GM10248 (cell line): Measurements from ENCODE around the gene PGF.

Experiments used
- CTCF ChIA-PET: fragments of 300-600 bp; sonication (Branson Sonifier 250); formaldehyde crosslinking; extraction: SDS; loops from one replicate; lab custom pipeline; 2021; ENCODE audit warnings: antibody characterized with exemption; lab: Yijun Ruan, JAX
- POLR2A ChIA-PET: fragments of 350-650 bp; sonication (Branson Sonifier 250); formaldehyde crosslinking; extraction: SDS; loops from one replicate; lab custom pipeline; 2020; ENCODE audit warnings: antibody characterized with exemption; lab: Yijun Ruan, JAX
- DNase-seq: peaks from one replicate; pipeline ENCODE4 v3.0.0; 2012; ENCODE audit errors: extremely low spot score
- TF ChIP-seq, protein P1 (sequence below): IDR thresholded peaks from 2 replicates; pipeline ENCODE4 v1.5.1; 2012; ENCODE audit warnings: mild to moderate bottlenecking, low read depth; ENCODE audit errors: extremely low read depth, missing control alignments, control extremely low read depth

PGF gene

DNA sequence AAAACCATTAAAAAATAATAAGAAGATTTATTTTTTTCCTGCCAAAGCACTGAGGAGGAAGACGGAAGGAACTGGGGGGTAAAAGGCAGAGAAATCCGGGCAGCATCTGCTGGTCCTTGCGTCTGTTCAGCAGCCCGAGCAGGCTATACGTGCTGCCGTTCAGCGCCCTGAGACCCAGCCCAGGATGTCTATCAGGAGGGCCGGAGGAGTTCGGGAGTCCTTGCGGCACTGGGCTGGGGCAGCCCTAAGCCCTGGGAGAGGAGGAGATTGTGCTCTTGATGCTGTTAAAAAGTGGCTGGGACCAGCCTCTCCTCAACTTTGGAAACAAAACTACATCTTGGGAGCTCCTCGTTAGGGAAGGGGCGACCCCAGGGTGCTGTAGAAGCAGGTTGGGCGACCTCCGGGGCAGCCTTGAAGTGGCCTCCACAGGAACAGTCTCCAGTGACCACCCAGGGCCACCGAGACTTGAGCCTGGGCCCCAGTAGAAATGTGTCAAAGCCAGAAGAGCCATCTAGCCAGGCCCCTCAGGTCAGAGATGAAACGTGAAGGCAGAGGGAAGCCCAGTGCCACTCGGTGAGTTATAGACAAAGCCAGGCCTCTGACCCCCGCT, 14.3 kb downstream of the PGF start:
- TF ChIP-seq, protein P1, sequence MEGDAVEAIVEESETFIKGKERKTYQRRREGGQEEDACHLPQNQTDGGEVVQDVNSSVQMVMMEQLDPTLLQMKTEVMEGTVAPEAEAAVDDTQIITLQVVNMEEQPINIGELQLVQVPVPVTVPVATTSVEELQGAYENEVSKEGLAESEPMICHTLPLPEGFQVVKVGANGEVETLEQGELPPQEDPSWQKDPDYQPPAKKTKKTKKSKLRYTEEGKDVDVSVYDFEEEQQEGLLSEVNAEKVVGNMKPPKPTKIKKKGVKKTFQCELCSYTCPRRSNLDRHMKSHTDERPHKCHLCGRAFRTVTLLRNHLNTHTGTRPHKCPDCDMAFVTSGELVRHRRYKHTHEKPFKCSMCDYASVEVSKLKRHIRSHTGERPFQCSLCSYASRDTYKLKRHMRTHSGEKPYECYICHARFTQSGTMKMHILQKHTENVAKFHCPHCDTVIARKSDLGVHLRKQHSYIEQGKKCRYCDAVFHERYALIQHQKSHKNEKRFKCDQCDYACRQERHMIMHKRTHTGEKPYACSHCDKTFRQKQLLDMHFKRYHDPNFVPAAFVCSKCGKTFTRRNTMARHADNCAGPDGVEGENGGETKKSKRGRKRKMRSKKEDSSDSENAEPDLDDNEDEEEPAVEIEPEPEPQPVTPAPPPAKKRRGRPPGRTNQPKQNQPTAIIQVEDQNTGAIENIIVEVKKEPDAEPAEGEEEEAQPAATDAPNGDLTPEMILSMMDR, result no peak
- DNase-seq, result no peak
- POLR2A ChIA-PET, result interaction anchor here (0.5 kb wide), 1 partner anchor 42 kb away, joined by 3 read pairs; no protein-coding TSS in a partner anchor
- CTCF ChIA-PET, result interaction anchor here (0.6 to 6.1 kb wide), 7 partner anchors 7 to 175 kb away, joined by 3 to 40 read pairs (median 7); partner anchors contain the start of genes PGF and RPS6KL1

DNA sequence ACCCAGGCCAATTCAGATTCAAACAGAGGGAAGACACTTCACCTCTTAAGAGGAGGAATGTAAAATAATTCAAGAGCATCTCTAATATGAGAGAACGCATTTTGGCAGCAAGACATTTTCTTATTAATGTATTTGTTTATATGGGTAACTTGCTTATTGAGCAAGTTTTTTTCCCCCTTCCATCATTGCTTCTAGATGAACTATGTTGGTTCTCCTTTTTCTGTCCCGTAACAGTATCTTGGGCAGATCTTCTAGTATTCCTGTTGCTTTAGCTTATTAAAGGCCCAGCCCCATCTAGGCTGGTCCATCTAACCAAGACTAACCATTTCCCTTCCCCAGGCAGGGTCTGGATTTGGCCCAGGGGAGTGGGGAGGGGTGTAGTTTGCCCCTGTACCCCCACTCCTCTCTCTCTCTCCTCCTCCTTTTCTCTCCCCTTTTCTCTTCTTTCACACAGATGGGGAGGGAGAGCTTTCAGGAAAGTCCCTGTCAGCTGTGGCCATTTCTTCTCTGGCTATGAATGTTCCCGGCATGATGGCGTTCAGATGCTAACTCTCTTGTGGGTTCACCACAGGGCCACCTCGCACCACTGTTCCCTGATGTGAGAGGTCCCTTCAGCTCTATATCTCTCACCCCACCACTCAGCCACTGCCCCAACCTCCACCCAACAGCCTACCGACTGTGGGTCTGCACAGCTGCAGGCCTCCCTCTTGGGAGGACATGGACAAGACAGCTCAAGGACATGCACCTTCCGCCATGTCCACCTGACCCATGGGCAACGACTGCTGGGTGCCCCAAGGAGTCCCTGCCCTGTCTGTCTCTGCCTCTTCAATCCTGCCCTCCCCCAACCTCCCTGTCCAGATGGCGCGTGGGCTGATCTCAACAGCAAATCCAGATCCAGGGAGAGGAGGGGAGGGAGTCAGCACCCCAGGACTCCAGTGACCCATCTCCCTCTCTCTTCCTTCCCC, 16.6 kb downstream of the PGF start:
- ChIA-PET POLR2A (interaction anchor here (0.6 kb wide), 1 partner anchor 38 kb away, joined by 3 read pairs; no protein-coding TSS in a partner anchor), CTCF (interaction anchor here (1.2 to 6.1 kb wide), 7 partner anchors 8 to 150 kb away, joined by 3 to 40 read pairs (median 8); partner anchors contain the start of gene RPS6KL1)
- TF ChIP-seq, protein P1, result no peak
- DNase-seq, result no peak

DNA sequence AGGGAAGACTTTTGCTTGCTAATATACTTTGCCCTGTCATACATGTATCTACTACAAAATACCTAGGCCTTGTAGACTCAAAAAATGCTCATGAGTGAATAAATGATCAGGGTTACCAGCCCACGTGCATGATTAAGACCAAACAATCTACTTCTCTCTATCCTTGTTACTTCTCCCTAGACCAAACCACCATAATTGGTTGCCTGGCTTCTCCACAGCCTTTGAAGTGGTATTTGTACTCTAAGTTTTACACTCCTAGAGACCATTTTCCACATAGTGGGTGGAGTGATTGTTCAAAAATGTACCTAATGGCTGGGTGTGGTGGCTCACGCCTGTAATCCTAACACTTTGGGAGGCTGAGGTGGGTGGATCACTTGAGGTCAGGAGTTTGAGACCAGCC, 18.2 kb downstream of the PGF start:
- TF ChIP-seq, protein P1, result no peak
- DNase-seq, result no peak
- CTCF ChIA-PET, result interaction anchor here (0.9 to 6.1 kb wide), 6 partner anchors 9 to 152 kb away, joined by 3 to 40 read pairs (median 6); no protein-coding TSS in a partner anchor
- POLR2A ChIA-PET, result no interaction called here

DNA sequence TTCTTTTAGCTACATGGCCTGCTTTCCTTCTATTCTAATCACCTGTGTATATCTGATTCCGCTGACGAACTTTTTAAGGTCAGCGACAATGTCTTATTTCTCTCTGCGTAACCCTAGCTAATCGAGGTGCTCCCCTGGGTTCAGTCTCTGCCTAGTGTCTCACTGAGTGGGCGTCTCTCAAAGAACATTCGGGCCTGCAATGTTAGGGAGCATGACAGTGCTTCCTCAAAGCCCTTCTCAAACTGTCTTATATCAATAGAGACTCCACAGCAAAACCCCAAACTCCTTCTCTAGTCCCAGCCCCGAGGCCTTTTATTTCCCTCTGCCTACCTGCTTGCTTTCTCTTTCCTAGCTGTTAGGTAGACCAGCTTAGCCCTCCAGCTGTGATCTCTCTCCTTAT, 18.7 kb downstream of the PGF start:
- POLR2A ChIA-PET, result no interaction called here
- CTCF ChIA-PET, result interaction anchor here (0.9 to 4.3 kb wide), 5 partner anchors 10 to 152 kb away, joined by 3 to 33 read pairs (median 4); no protein-coding TSS in a partner anchor

DNA sequence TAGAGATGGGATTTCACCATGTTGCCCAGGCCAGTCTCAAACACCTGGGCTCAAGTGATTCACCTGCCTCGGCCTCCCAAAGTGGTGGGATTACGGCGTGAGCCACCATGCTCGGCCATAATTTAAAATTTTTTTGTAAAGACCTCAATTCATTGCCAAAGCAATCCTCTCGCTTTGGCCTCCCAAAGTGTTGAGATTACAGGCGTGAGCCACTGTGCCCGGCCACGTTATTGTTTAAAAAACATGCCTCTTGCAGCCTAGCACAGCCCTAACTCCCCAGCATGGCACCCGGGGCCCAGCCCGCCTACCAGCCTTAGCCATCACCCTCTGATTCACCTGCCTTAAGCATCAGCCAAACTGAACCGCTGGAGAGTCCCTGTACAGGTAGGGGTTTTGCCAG, 19.2 kb downstream of the PGF start:
- CTCF ChIA-PET, result interaction anchor here (0.9 to 4.3 kb wide), 5 partner anchors 10 to 153 kb away, joined by 3 to 33 read pairs (median 4); no protein-coding TSS in a partner anchor
- DNase-seq, result no peak
- TF ChIP-seq, protein P1, result no peak
- POLR2A ChIA-PET, result no interaction called here

More for the DNA sequence above, 18.7 kb downstream of the PGF start:
- DNase-seq, result no peak
- TF ChIP-seq, protein P1, result no peak

DNA sequence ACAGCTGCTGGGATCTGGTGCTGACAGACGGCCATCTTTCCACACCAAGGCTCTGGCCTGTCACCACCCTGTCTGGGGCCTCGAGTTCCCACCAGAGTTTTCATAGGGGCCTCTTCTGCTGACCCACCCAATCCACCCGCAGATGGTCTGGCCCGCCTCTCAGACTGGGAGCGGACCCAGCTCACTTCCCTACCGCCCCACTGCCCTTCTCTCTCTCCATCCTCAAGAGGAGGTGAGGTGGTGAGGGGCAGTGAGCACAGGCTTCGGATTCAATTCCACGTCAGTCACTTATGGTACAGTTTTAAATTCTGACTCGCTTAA, 20.1 kb downstream of the PGF start:
- CTCF ChIA-PET, result interaction anchor here (2.2 kb wide), 1 partner anchor 29 kb away, joined by 8 read pairs; no protein-coding TSS in a partner anchor
- POLR2A ChIA-PET, result no interaction called here

More for the DNA sequence above, 20.1 kb downstream of the PGF start:
- DNase-seq, result no peak
- TF ChIP-seq, protein P1, result no peak
